CD4-positive, CD25-positive, alpha-beta regulatory T cell (primary cell): ENCODE results near the gene SEMA3D. TPM values are rescaled to one million over a fixed set of nuclear protein-coding genes. Genes with fewer than 3 reads are reported as not detected.

ENCODE experiments used
- ATAC-seq, 2 donors: fragments of 150-1000 bp; cut with Tn5 transposase; one replicate each; pipeline ENCODE4 v1.10.0; 2021; ENCODE audit warnings: low read depth in 2 of 2, moderate number of reproducible peaks in 2 of 2, moderate library complexity in 1 of 2
- DNase-seq, 3 donors: peaks; one replicate each; pipeline versions ENCODE4 v3.0.0 to v3.0.0-alpha.2; 2012 to 2022; ENCODE audit warnings: mixed read lengths in 1 of 3
- H3K27ac ChIP-seq: one replicate; pipeline ENCODE4 v1.7.0; 2013; ENCODE audit warnings: mild to moderate bottlenecking, low read length; ENCODE audit not compliant: insufficient read depth, poor library complexity, severe bottlenecking
- H3K27me3 ChIP-seq: one replicate; pipeline ENCODE4 v1.7.0; 2013; ENCODE audit warnings: low read length; ENCODE audit not compliant: control insufficient read depth, insufficient read depth
- H3K36me3 ChIP-seq: one replicate; pipeline ENCODE4 v1.7.0; 2013; ENCODE audit warnings: mild to moderate bottlenecking, low read length, moderate library complexity; ENCODE audit not compliant: control insufficient read depth, insufficient read depth
- H3K4me1 ChIP-seq: 2 replicates; pipeline ENCODE4 v1.7.0; 2013; ENCODE audit warnings: mild to moderate bottlenecking, low read length; ENCODE audit not compliant: insufficient read depth, control insufficient read depth, poor library complexity, severe bottlenecking
- H3K4me3 ChIP-seq: one replicate; pipeline ENCODE4 v1.7.0; 2013; ENCODE audit warnings: low read depth, mild to moderate bottlenecking, low read length, moderate library complexity
- H3K9me3 ChIP-seq, 2 experiments: 1 replicate in 1 of 2; 2 replicates in 1 of 2; pipeline ENCODE4 v1.7.0; 2013; ENCODE audit warnings: low read length in 2 of 2, mild to moderate bottlenecking in 1 of 2, moderate library complexity in 1 of 2; ENCODE audit not compliant: control insufficient read depth in 2 of 2
- H3K27ac Mint-ChIP-seq, 3 donors: one replicate each; pipeline ENCODE4 v1.8.0; 2020 to 2022; ENCODE audit warnings: mild to moderate bottlenecking in 3 of 3, mixed read lengths in 3 of 3, moderate library complexity in 2 of 3
- H3K27me3 Mint-ChIP-seq: one replicate; pipeline ENCODE4 v1.8.0; 2022; ENCODE audit warnings: mild to moderate bottlenecking, mixed read lengths
- H3K36me3 Mint-ChIP-seq: one replicate; pipeline ENCODE4 v1.8.0; 2020; ENCODE audit warnings: mixed read lengths
- H3K4me1 Mint-ChIP-seq, 4 donors: one replicate each; pipeline ENCODE4 v1.8.0; 2020 to 2022; ENCODE audit warnings: mixed read lengths in 4 of 4, mild to moderate bottlenecking in 1 of 4
- H3K4me3 Mint-ChIP-seq, 4 donors: one replicate each; pipeline ENCODE4 v1.8.0; 2020 to 2022; ENCODE audit warnings: mild to moderate bottlenecking in 4 of 4, mixed read lengths in 4 of 4, moderate library complexity in 3 of 4
- H3K9me3 Mint-ChIP-seq, 7 donors: one replicate each; pipeline ENCODE4 v1.8.0; 2020 to 2022; ENCODE audit warnings: mixed read lengths in 7 of 7, mild to moderate bottlenecking in 3 of 7, moderate library complexity in 2 of 7
- polyA plus RNA-seq, 4 donors: library from polyadenylated mRNA; unstranded; fragments of 300-500 nt; fragmentation: Illumina TruSeq; gene quantifications; one replicate each; pipeline ENCODE4 v1.2.3, GENCODE V29; 2021
- total RNA-seq: library from RNA; stranded (reverse); gene quantifications from one replicate; pipeline ENCODE4 v1.2.3, GENCODE V29; 2022

Gene SEMA3D
- total and polyA plus RNA-seq, 5 donors from 2014 or later: not detected

GRCh38 chr7:85104432-85105205 is 82.2 kb downstream of the SEMA3D start:
- H3K4me1 Mint-ChIP-seq: no peaks in the 10 kb centered on the region
- Histone ChIP-seq H3K27ac (no peak overlapping the region), H3K4me3 (no peak overlapping the region), H3K4me1 (no peaks in the 10 kb centered on the region), H3K9me3 (no peaks in the 10 kb centered on the region), H3K27me3 (no peaks in the 10 kb centered on the region), H3K36me3 (no peaks in the 10 kb centered on the region)
- no peak overlapping the region for H3K27ac Mint-ChIP-seq
- DNase-seq (no peak), ATAC-seq (no peak)
- no peak overlapping the region for H3K4me3 Mint-ChIP-seq
- no peaks in the 10 kb centered on the region for H3K36me3 Mint-ChIP-seq
- H3K9me3 Mint-ChIP-seq: peaks cover 0 to 9% (median 5%) of the 10 kb centered on the region in 7 donors
- H3K27me3 Mint-ChIP-seq: no peaks in the 10 kb centered on the region

GRCh38 chr7:85103962-85104361 is 82.9 kb downstream of the SEMA3D start:
- no peak overlapping the region for H3K4me3 Mint-ChIP-seq
- no peaks in the 10 kb centered on the region for H3K27me3 ChIP-seq
- no peak for ATAC-seq
- no peak overlapping the region for H3K27ac Mint-ChIP-seq
- no peak for DNase-seq
- H3K4me3 ChIP-seq: no peak overlapping the region
- H3K4me1 ChIP-seq: no peaks in the 10 kb centered on the region
- H3K36me3 ChIP-seq: no peaks in the 10 kb centered on the region
- H3K4me1 Mint-ChIP-seq: no peaks in the 10 kb centered on the region
- no peaks in the 10 kb centered on the region for H3K27me3 Mint-ChIP-seq
- no peaks in the 10 kb centered on the region for H3K36me3 Mint-ChIP-seq
- H3K9me3 Mint-ChIP-seq: peaks cover 0 to 9% (median 6%) of the 10 kb centered on the region in 7 donors
- H3K9me3 ChIP-seq: no peaks in the 10 kb centered on the region
- H3K27ac ChIP-seq: no peak overlapping the region

GRCh38 chr7:85103357-85103756 is 83.5 kb downstream of the SEMA3D start:
- Mint-ChIP-seq H3K27me3 (no peaks in the 10 kb centered on the region), H3K9me3 (peaks cover 0 to 9% (median 6%) of the 10 kb centered on the region in 7 donors), H3K27ac (no peak overlapping the region), H3K4me3 (no peak overlapping the region), H3K36me3 (no peaks in the 10 kb centered on the region), H3K4me1 (no peaks in the 10 kb centered on the region)
- no peak overlapping the region for H3K27ac ChIP-seq
- H3K9me3 ChIP-seq: no peaks in the 10 kb centered on the region
- H3K27me3 ChIP-seq: no peaks in the 10 kb centered on the region
- H3K36me3 ChIP-seq: no peaks in the 10 kb centered on the region
- DNase-seq: no peak
- no peak for ATAC-seq
- no peak overlapping the region for H3K4me3 ChIP-seq
- no peaks in the 10 kb centered on the region for H3K4me1 ChIP-seq

GRCh38 chr7:85102813-85103350 is 84.0 kb downstream of the SEMA3D start:
- Mint-ChIP-seq H3K4me3 (no peak overlapping the region), H3K36me3 (no peaks in the 10 kb centered on the region), H3K27me3 (no peaks in the 10 kb centered on the region), H3K9me3 (peaks cover 0 to 9% (median 6%) of the 10 kb centered on the region in 7 donors), H3K4me1 (no peaks in the 10 kb centered on the region), H3K27ac (no peak overlapping the region)
- no peak for ATAC-seq
- no peaks in the 10 kb centered on the region for H3K27me3 ChIP-seq
- H3K36me3 ChIP-seq: no peaks in the 10 kb centered on the region
- no peak overlapping the region for H3K27ac ChIP-seq
- no peaks in the 10 kb centered on the region for H3K9me3 ChIP-seq
- DNase-seq: no peak
- H3K4me3 ChIP-seq: no peak overlapping the region
- no peaks in the 10 kb centered on the region for H3K4me1 ChIP-seq

- ATAC-seq (no peak), DNase-seq (no peak)
- H3K4me1 Mint-ChIP-seq: no peaks in the 10 kb centered on the region
- peaks cover 0 to 11% (median 6%) of the 10 kb centered on the region in 7 donors for H3K9me3 Mint-ChIP-seq
- Histone ChIP-seq H3K27ac (no peak overlapping the region), H3K36me3 (no peaks in the 10 kb centered on the region), H3K27me3 (no peaks in the 10 kb centered on the region), H3K4me1 (no peaks in the 10 kb centered on the region), H3K4me3 (no peak overlapping the region), H3K9me3 (no peaks in the 10 kb centered on the region)
- H3K36me3 Mint-ChIP-seq: no peaks in the 10 kb centered on the region
- H3K27me3 Mint-ChIP-seq: no peaks in the 10 kb centered on the region
- no peak overlapping the region for H3K4me3 Mint-ChIP-seq
- H3K27ac Mint-ChIP-seq: no peak overlapping the region
Observed at GRCh38 chr7:85101347-85101746, 85.5 kb downstream of the SEMA3D start.

- peaks cover 0 to 8% (median 5%) of the 10 kb centered on the region in 7 donors for H3K9me3 Mint-ChIP-seq
- no peak for ATAC-seq
- H3K27ac ChIP-seq: no peak overlapping the region
Observed at GRCh38 chr7:85097844-85098243, 89.0 kb downstream of the SEMA3D start.

GRCh38 chr7:85095806-85096205 is 91.0 kb downstream of the SEMA3D start:
- H3K4me3 ChIP-seq: no peak overlapping the region
- Mint-ChIP-seq H3K4me1 (no peaks in the 10 kb centered on the region), H3K9me3 (peaks cover 0 to 6% (median 4%) of the 10 kb centered on the region in 7 donors), H3K27ac (no peak overlapping the region), H3K27me3 (no peaks in the 10 kb centered on the region), H3K4me3 (no peak overlapping the region), H3K36me3 (no peaks in the 10 kb centered on the region)
- H3K27me3 ChIP-seq: no peaks in the 10 kb centered on the region
- DNase-seq: no peak
- H3K27ac ChIP-seq: no peak overlapping the region
- no peaks in the 10 kb centered on the region for H3K9me3 ChIP-seq
- no peaks in the 10 kb centered on the region for H3K4me1 ChIP-seq
- ATAC-seq: no peak
- no peaks in the 10 kb centered on the region for H3K36me3 ChIP-seq

More at GRCh38 chr7:85097844-85098243, 89.0 kb downstream of the SEMA3D start:
- no peaks in the 10 kb centered on the region for H3K9me3 ChIP-seq
- H3K27ac Mint-ChIP-seq: no peak overlapping the region
- no peaks in the 10 kb centered on the region for H3K27me3 Mint-ChIP-seq
- no peaks in the 10 kb centered on the region for H3K27me3 ChIP-seq
- no peak overlapping the region for H3K4me3 Mint-ChIP-seq
- DNase-seq: no peak
- no peaks in the 10 kb centered on the region for H3K4me1 ChIP-seq
- no peaks in the 10 kb centered on the region for H3K36me3 Mint-ChIP-seq
- H3K36me3 ChIP-seq: no peaks in the 10 kb centered on the region
- no peak overlapping the region for H3K4me3 ChIP-seq
- H3K4me1 Mint-ChIP-seq: no peaks in the 10 kb centered on the region

- no peaks in the 10 kb centered on the region for H3K4me1 ChIP-seq
- no peaks in the 10 kb centered on the region for H3K36me3 Mint-ChIP-seq
- peaks cover 0 to 6% (median 4%) of the 10 kb centered on the region in 7 donors for H3K9me3 Mint-ChIP-seq
- ATAC-seq: no peak
- H3K27me3 ChIP-seq: no peaks in the 10 kb centered on the region
- no peak overlapping the region for H3K4me3 ChIP-seq
- DNase-seq: no peak
- H3K36me3 ChIP-seq: no peaks in the 10 kb centered on the region
- no peak overlapping the region for H3K27ac ChIP-seq
- no peaks in the 10 kb centered on the region for H3K4me1 Mint-ChIP-seq
- no peaks in the 10 kb centered on the region for H3K27me3 Mint-ChIP-seq
- no peaks in the 10 kb centered on the region for H3K9me3 ChIP-seq
- H3K4me3 Mint-ChIP-seq: no peak overlapping the region
- no peak overlapping the region for H3K27ac Mint-ChIP-seq
Observed at GRCh38 chr7:85095366-85095765, 91.5 kb downstream of the SEMA3D start.
